LNCaP clone FGC (cell line): ENCODE results near the gene PSMG3.

Experiments
- DNase-seq: peaks from one replicate; pipeline ENCODE4 v3.0.0-alpha.2; 2011; ENCODE audit warnings: low read depth
- H3K4me3 ChIP-seq: 2 replicates; pipeline ENCODE4 v1.5.1; 2011; ENCODE audit warnings: mild to moderate bottlenecking, low read depth, low read length, control low read depth
- CTCF ChIP-seq: IDR thresholded peaks from 2 replicates; pipeline ENCODE4 v1.5.1; 2012; ENCODE audit warnings: mild to moderate bottlenecking; ENCODE audit not compliant: control insufficient read depth, insufficient read depth; ENCODE audit errors: extremely low read depth

Gene PSMG3

GRCh38 chr7:1544896-1545416, 24.9 kb downstream of the PSMG3 start:
- no peak overlapping the region for H3K4me3 ChIP-seq
- no peak for TF ChIP-seq CTCF
- no peak for DNase-seq

GRCh38 chr7:1544178-1544895, 25.5 kb downstream of the PSMG3 start:
- DNase-seq = no peak
- TF ChIP-seq CTCF = no peak
- no peak overlapping the region for H3K4me3 ChIP-seq

GRCh38 chr7:1543826-1544177, 26.0 kb downstream of the PSMG3 start:
- no peak overlapping the region for H3K4me3 ChIP-seq
- no peak for TF ChIP-seq CTCF
- no peak for DNase-seq

- DNase-seq = no peak
- TF ChIP-seq CTCF = no peak
- H3K4me3 ChIP-seq = no peak overlapping the region
Measured at GRCh38 chr7:1542841-1543747, 26.7 kb downstream of the PSMG3 start.

GRCh38 chr7:1542329-1542728, 27.5 kb downstream of the PSMG3 start:
- no peak overlapping the region for H3K4me3 ChIP-seq
- DNase-seq = no peak
- no peak for TF ChIP-seq CTCF

GRCh38 chr7:1541431-1542162, 28.2 kb downstream of the PSMG3 start:
- TF ChIP-seq CTCF = no peak
- no peak for DNase-seq

More at GRCh38 chr7:1541431-1542162, 28.2 kb downstream of the PSMG3 start:
- no peak overlapping the region for H3K4me3 ChIP-seq
